Endothelial cell of umbilical vein (primary cell): ENCODE data around the gene NKD1. TPM values are rescaled to one million over a fixed set of nuclear protein-coding genes. Genes with fewer than 3 reads are reported as not detected.

ENCODE experiments used
- BruUV-seq: library from RNA; stranded (reverse); fragments of 400-500 nt; replicated peaks from 2 replicates; lab custom pipeline; 2021; lab: Mats Ljungman, UMichigan
- CTCF ChIA-PET: fragments of 300-600, 350-600 bp; sonication (Branson Sonifier 250); formaldehyde crosslinking; loops from one replicate; lab custom pipeline; 2021; ENCODE audit warnings: antibody characterized with exemption, inconsistent platforms; lab: Charles Lee
- POLR2A ChIA-PET: fragments of 300-600, 350-600 bp; sonication (Branson Sonifier 250); formaldehyde crosslinking; loops from one replicate; lab custom pipeline; 2021; ENCODE audit warnings: antibody characterized with exemption, inconsistent platforms; lab: Charles Lee
- DNase-seq: peaks from one replicate; pipeline ENCODE4 v3.0.0-alpha.2; 2011; ENCODE audit warnings: low read depth, low spot score
- FAIRE-seq: peaks from 2 replicates; lab custom pipeline; 2011; peaks lifted over from hg19 to GRCh38; lab: Jason Lieb, UNC
- H2AFZ ChIP-seq: 2 replicates; pipeline ENCODE4 v1.6.0; 2012; ENCODE audit warnings: low read depth, low read length, control low read depth, inconsistent platforms
- H3K27ac ChIP-seq: 2 replicates; pipeline ENCODE4 v1.5.1; 2011; ENCODE audit warnings: low read depth, mild to moderate bottlenecking, control low read depth, low read length, moderate library complexity; ENCODE audit not compliant: insufficient read depth
- H3K27me3 ChIP-seq, 2 experiments: 2 replicates each; pipeline versions ENCODE4 v1.6.0 to v1.6.1; 2011; ENCODE audit warnings: low read length in 2 of 2, mixed read lengths in 1 of 2; ENCODE audit not compliant: control insufficient read depth in 2 of 2, insufficient read depth in 2 of 2
- H3K36me3 ChIP-seq, 2 experiments: 2 replicates in 1 of 2; 3 replicates in 1 of 2; pipeline ENCODE4 v1.5.1; 2011; ENCODE audit warnings: low read length in 2 of 2, mild to moderate bottlenecking in 1 of 2, moderate library complexity in 1 of 2; ENCODE audit not compliant: control insufficient read depth in 2 of 2, insufficient read depth in 2 of 2; ENCODE audit errors: extremely low read depth in 1 of 2
- H3K4me1 ChIP-seq: 3 replicates; pipeline ENCODE4 v1.5.1; 2011; ENCODE audit warnings: mild to moderate bottlenecking, low read length; ENCODE audit not compliant: control insufficient read depth, insufficient read depth; ENCODE audit errors: extremely low read depth
- H3K4me2 ChIP-seq: 2 replicates; pipeline ENCODE4 v1.6.1; 2011; ENCODE audit warnings: low read length, control low read depth, mixed read lengths; ENCODE audit not compliant: insufficient read depth
- H3K4me3 ChIP-seq, 3 experiments: fragments of 200-600 bp in 1 of 3; sonication (generic), shearing (Covaris generic) in 1 of 3; replicated peaks in 1 of 3; 2 replicates each; pipeline ENCODE4 v1.5.1; 2011 to 2016; ENCODE audit warnings: control low read depth in 3 of 3, low read length in 3 of 3, mild to moderate bottlenecking in 2 of 3, inconsistent platforms in 1 of 3, low read depth in 1 of 3, moderate library complexity in 1 of 3; ENCODE audit not compliant: insufficient read depth in 1 of 3
- H3K79me2 ChIP-seq: 2 replicates; pipeline ENCODE4 v1.6.0; 2012; ENCODE audit warnings: low read length, inconsistent platforms; ENCODE audit not compliant: control insufficient read depth, insufficient read depth
- H3K9ac ChIP-seq: replicated peaks from 2 replicates; pipeline ENCODE3; 2011; ENCODE audit warnings: low read length, control low read depth; ENCODE audit not compliant: insufficient read depth; ENCODE audit errors: extremely low read depth
- H3K9me1 ChIP-seq: replicated peaks from 3 replicates; pipeline ENCODE4 v1.6.0; 2011; ENCODE audit warnings: mild to moderate bottlenecking, low read length; ENCODE audit not compliant: control insufficient read depth, insufficient read depth; ENCODE audit errors: extremely low read depth
- H3K9me3 ChIP-seq: replicated peaks from 2 replicates; pipeline ENCODE4 v1.5.1; 2012; ENCODE audit warnings: low read length, inconsistent platforms; ENCODE audit not compliant: control insufficient read depth, insufficient read depth
- H4K20me1 ChIP-seq: replicated peaks from 2 replicates; pipeline ENCODE3; 2011; ENCODE audit warnings: mild to moderate bottlenecking, low read length; ENCODE audit not compliant: control insufficient read depth, insufficient read depth; ENCODE audit errors: extremely low read depth
- EZH2 ChIP-seq: IDR thresholded peaks from 2 replicates; pipeline ENCODE4 v1.6.1; 2012; ENCODE audit warnings: borderline replicate concordance, low read depth, mild to moderate bottlenecking, moderate library complexity, low read length, inconsistent platforms; ENCODE audit not compliant: severe bottlenecking
- FOS ChIP-seq: IDR thresholded peaks from 2 replicates; pipeline ENCODE4 v1.6.1; 2011; ENCODE audit warnings: mild to moderate bottlenecking, low read length, moderate library complexity, borderline replicate concordance; ENCODE audit not compliant: insufficient read depth
- GATA2 ChIP-seq: IDR thresholded peaks from 2 replicates; pipeline ENCODE4 v1.7.0; 2011; ENCODE audit warnings: low read depth, mild to moderate bottlenecking, moderate library complexity, mixed read lengths, low read length; ENCODE audit not compliant: insufficient read length, insufficient read depth
- JUN ChIP-seq: IDR thresholded peaks from 2 replicates; pipeline ENCODE4 v1.6.1; 2011; ENCODE audit warnings: borderline replicate concordance, low read depth; ENCODE audit not compliant: insufficient read length, insufficient read depth
- MYC ChIP-seq: IDR thresholded peaks from one replicate; pipeline ENCODE4 v1.6.1; 2011; ENCODE audit warnings: mild to moderate bottlenecking, low read depth, low read length
- POLR2A ChIP-seq: IDR thresholded peaks from 2 replicates; pipeline ENCODE4 v1.6.1; 2012; ENCODE audit warnings: low read depth, mild to moderate bottlenecking, control low read depth, low read length
- POLR2AphosphoS5 ChIP-seq: IDR thresholded peaks from 2 replicates; pipeline ENCODE4 v1.6.1; 2012; ENCODE audit warnings: low read depth, mild to moderate bottlenecking, control low read depth, low read length, moderate library complexity; ENCODE audit not compliant: insufficient read depth
- dilution Hi-C: fragments of 300-500 bp; cut with MboI; formaldehyde crosslinking; loops from one replicate; pipeline ENCODE4 v1.15.0; 2019; ENCODE audit warnings: low sequenced_read_pairs; ENCODE audit not compliant: extremely low pct_ligation_motif_present
- intact Hi-C: fragments of 100-400 bp; cut with micrococcal nuclease; formaldehyde crosslinking; loops from one replicate; pipeline ENCODE4 v1.10.0; 2022
- polyA plus RNA-seq, 4 experiments: library from polyadenylated mRNA; depleted of rRNA in 3 of 4; stranded (reverse) in 3 of 4; unstranded in 1 of 4; fragments of >200 nt; gene quantifications; 2 replicates each; pipeline versions ENCODE4 v1.2.1 to v1.2.3, GENCODE V29; 2011 to 2012; ENCODE audit warnings: missing spikeins in 1 of 4
- total RNA-seq: library from RNA; stranded (reverse); gene quantifications from 2 replicates; pipeline ENCODE4 v1.2.3, GENCODE V29; 2021
- TF ChIP-seq, protein P1 (sequence below): IDR thresholded peaks from 2 replicates; pipeline ENCODE4 v1.6.1; 2011; ENCODE audit not compliant: insufficient read depth, insufficient read length
- TF ChIP-seq, protein P2 (sequence below), 2 donors: IDR thresholded peaks; 1 replicate in 1 of 2; 2 replicates in 1 of 2; pipeline ENCODE4 v1.5.1; 2011; ENCODE audit warnings: low read length in 2 of 2, mild to moderate bottlenecking in 2 of 2, moderate library complexity in 2 of 2, control low read depth in 1 of 2, inconsistent platforms in 1 of 2, low read depth in 1 of 2; ENCODE audit not compliant: insufficient read depth in 1 of 2; ENCODE audit errors: extremely low read depth in 1 of 2

Gene NKD1
- total and polyA plus RNA-seq, 2 donors (not counting 3 experiments of a cell fraction or from before 2014, with no cell fraction given), result not detected

DNA sequence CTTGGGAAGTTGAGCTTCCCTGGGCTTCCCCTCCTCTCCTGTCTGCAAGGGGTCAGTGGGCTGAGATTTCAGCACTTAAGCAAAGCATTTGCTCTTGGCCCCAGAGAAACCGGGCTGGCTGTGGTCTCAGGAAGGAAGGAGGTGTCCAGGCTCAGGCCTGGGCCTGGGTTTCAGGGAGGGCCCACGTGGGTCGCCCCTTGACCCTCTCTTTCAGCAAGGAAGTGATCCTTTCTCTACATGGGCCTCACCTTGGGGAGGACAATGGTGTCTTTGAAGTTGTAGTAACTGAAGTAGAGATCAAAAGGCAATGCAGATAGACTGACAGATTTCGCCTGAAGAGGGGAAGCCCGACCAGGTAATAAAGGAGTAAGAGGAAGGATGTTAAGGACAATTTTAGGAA, 147.9 kb downstream of the NKD1 start:
- POLR2A ChIA-PET, result no interaction called here
- Histone ChIP-seq H3K27me3 (no peaks in the 10 kb centered on the region), H3K9ac (no peak overlapping the region), H3K4me1 (no peaks in the 10 kb centered on the region), H2AFZ (no peak overlapping the region), H4K20me1 (no peaks in the 10 kb centered on the region), H3K4me3 (no peak overlapping the region), H3K4me2 (no peak overlapping the region), H3K9me1 (no peaks in the 10 kb centered on the region), H3K36me3 (no peaks in the 10 kb centered on the region), H3K79me2 (no peaks in the 10 kb centered on the region), H3K27ac (no peak overlapping the region), H3K9me3 (no peaks in the 10 kb centered on the region)
- intact Hi-C loops, result no loop called here
- FAIRE-seq (no peak), DNase-seq (no peak)
- TF ChIP-seq, protein P1, sequence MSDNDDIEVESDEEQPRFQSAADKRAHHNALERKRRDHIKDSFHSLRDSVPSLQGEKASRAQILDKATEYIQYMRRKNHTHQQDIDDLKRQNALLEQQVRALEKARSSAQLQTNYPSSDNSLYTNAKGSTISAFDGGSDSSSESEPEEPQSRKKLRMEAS, result no peak
- TF ChIP-seq, protein P2, sequence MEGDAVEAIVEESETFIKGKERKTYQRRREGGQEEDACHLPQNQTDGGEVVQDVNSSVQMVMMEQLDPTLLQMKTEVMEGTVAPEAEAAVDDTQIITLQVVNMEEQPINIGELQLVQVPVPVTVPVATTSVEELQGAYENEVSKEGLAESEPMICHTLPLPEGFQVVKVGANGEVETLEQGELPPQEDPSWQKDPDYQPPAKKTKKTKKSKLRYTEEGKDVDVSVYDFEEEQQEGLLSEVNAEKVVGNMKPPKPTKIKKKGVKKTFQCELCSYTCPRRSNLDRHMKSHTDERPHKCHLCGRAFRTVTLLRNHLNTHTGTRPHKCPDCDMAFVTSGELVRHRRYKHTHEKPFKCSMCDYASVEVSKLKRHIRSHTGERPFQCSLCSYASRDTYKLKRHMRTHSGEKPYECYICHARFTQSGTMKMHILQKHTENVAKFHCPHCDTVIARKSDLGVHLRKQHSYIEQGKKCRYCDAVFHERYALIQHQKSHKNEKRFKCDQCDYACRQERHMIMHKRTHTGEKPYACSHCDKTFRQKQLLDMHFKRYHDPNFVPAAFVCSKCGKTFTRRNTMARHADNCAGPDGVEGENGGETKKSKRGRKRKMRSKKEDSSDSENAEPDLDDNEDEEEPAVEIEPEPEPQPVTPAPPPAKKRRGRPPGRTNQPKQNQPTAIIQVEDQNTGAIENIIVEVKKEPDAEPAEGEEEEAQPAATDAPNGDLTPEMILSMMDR (IDR thresholded peaks at IDR 0.05; ENCODE audit: extremely low read depth in 1 of 2, insufficient read depth in 1 of 2, low read depth in 1 of 2, low read length in 2 of 2), result no peak
- dilution Hi-C loops, result no loop called here
- no TSS peak for BruUV-seq
- CTCF ChIA-PET, result interaction anchor here (1.4 to 2.7 kb wide), 2 partner anchors 31 to 110 kb away, joined by 6 to 10 read pairs; no protein-coding TSS in a partner anchor

DNA sequence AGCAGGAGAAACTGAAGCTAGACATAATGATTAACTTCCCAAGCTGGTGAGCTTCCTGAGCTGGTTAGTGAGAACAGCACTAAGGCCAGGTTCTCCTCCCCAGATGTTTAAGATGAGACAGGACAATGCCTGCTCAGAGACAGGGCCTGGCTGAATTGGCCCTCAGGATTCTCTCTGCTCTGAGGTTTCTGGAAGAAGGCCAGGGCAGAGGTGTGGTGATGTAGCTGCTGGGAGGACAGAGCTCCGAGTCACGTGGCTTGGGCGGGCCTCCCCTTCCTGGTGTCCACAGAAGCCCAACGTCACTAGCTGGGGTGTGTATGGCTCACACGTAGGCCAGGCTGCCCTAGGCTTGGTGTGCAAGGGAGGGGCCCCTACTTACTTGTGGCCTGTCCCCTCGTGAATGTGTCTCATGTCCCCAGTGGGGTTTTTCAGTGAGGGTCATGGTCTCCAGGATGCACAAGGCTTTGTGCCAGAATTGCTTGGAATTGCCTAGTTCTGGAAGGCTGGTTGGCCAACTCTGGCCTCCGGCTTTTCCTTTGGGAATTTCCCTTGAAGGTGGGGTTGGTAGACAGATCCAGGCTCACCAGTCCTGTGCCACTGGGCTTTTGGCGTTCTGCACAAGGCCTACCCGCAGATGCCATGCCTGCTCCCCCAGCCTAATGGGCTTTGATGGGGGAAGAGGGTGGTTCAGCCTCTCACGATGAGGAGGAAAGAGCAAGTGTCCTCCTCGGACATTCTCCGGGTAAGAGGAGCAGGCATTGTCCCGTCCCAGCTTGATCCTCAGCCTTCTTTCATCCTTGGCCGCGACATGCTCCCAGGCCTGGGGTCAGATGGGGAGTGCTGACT, 148.6 kb downstream of the NKD1 start:
- H3K4me1 ChIP-seq, result no peaks in the 10 kb centered on the region
- H3K9me1 ChIP-seq, result no peaks in the 10 kb centered on the region
- DNase-seq (no peak), FAIRE-seq (no peak)
- no peak overlapping the region for H3K9ac ChIP-seq
- no peak overlapping the region for H3K4me3 ChIP-seq
- intact Hi-C loops, result no loop called here
- TF ChIP-seq EZH2 (no peak), GATA2 (no peak), JUN (no peak), MYC (no peak), FOS (no peak), POLR2AphosphoS5 (no peak), POLR2A (no peak)
- TF ChIP-seq, protein P2 (IDR thresholded peaks at IDR 0.05; ENCODE audit: extremely low read depth in 1 of 2, insufficient read depth in 1 of 2, low read depth in 1 of 2, low read length in 2 of 2), result no peak
- TF ChIP-seq, protein P1, result no peak
- H3K79me2 ChIP-seq, result no peaks in the 10 kb centered on the region
- no peak overlapping the region for H3K27ac ChIP-seq
- H2AFZ ChIP-seq, result no peak overlapping the region
- BruUV-seq, result no TSS peak
- no peaks in the 10 kb centered on the region for H4K20me1 ChIP-seq
- dilution Hi-C loops, result no loop called here
- H3K9me3 ChIP-seq, result no peaks in the 10 kb centered on the region
- H3K27me3 ChIP-seq, result no peaks in the 10 kb centered on the region
- no peaks in the 10 kb centered on the region for H3K36me3 ChIP-seq
- ChIA-PET POLR2A (no interaction called here), CTCF (interaction anchor here (1.4 to 2.7 kb wide), 2 partner anchors 31 to 110 kb away, joined by 6 to 10 read pairs; no protein-coding TSS in a partner anchor)
- no peak overlapping the region for H3K4me2 ChIP-seq
